T-helper 2 cell treated with Interferon-gamma antibody and Interleukin-4, amounts not matched to agents 5 μg/mL and 100 μg/mL, for 36 hours (primary cell): ENCODE results near the gene ARHGAP45.

Experiments used
- DNase-seq: peaks from one replicate; pipeline ENCODE4 v3.0.0; 2021; ENCODE audit warnings: low spot score
- H3K27ac Mint-ChIP-seq: one replicate; pipeline ENCODE4 v1.8.0; 2021; ENCODE audit warnings: mild to moderate bottlenecking, mixed read lengths
- H3K27me3 Mint-ChIP-seq: one replicate; pipeline ENCODE4 v1.8.0; 2021; ENCODE audit warnings: low read depth, mixed read lengths
- H3K36me3 Mint-ChIP-seq: one replicate; pipeline ENCODE4 v1.8.0; 2021; ENCODE audit warnings: low read depth, mixed read lengths
- H3K4me1 Mint-ChIP-seq: one replicate; pipeline ENCODE4 v1.8.0; 2021; ENCODE audit warnings: low read depth, mixed read lengths
- H3K4me3 Mint-ChIP-seq: one replicate; pipeline ENCODE4 v1.8.0; 2022; ENCODE audit warnings: mild to moderate bottlenecking, moderate library complexity, mixed read lengths
- H3K9me3 Mint-ChIP-seq: one replicate; pipeline ENCODE4 v1.8.0; 2021; ENCODE audit warnings: mixed read lengths

ARHGAP45 gene

DNA sequence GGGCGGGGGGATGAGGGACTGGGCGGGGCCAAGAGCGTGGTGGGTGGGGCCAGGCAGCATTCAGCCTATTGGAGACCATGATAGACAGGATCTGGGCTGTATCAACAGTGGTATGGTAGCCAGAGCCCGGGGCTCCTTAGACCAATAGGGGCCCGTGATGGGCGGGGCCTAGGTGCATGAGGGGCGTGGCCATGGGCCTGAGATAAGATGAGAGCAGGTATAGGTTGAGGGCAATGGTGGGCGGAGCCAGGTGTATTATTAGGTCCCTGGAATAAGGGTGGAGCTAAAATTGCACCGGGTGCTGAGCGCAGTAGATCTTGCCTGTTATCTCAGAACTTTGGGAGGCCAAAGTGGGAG, 21.7 kb upstream of the ARHGAP45 start:
- H3K27me3 Mint-ChIP-seq = no peaks in the 10 kb centered on the region
- H3K36me3 Mint-ChIP-seq = peaks cover 13% of the 10 kb centered on the region
- H3K27ac Mint-ChIP-seq = no peak overlapping the region
- H3K4me1 Mint-ChIP-seq = peaks cover 6% of the 10 kb centered on the region
- DNase-seq = peak; percentile 45
- H3K9me3 Mint-ChIP-seq = no peaks in the 10 kb centered on the region
- no peak overlapping the region for H3K4me3 Mint-ChIP-seq

DNA sequence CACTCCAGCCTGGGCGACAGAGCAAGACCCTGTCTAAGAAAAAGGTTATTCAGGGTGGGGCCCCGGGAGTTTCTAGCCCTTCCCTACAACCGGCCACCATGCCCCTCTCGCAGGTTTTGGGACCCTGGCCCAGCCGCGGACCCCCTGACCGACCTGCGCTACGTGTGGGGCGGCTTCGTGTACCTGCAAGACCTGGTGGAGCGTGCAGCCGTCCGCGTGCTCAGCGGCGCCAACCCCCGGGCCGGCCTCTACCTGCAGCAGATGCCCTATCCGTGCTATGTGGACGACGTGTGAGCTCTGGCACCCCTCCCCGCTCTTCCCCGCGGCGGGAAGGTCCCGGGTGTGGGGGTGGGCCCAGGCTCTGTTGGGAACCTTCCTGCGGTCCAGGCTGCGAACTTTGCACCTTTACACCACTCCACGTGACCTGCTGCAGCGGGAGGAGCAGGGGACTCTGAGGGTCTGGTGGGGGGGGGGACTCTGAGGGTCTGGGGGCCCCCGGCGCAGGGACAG, 20.8 kb upstream of the ARHGAP45 start:
- no peak for DNase-seq
- no peak overlapping the region for H3K4me3 Mint-ChIP-seq
- peaks cover under 1% of the 10 kb centered on the region for H3K4me1 Mint-ChIP-seq
- H3K27ac Mint-ChIP-seq = no peak overlapping the region
- no peaks in the 10 kb centered on the region for H3K27me3 Mint-ChIP-seq
- no peaks in the 10 kb centered on the region for H3K9me3 Mint-ChIP-seq
- H3K36me3 Mint-ChIP-seq = peaks cover 13% of the 10 kb centered on the region

DNA sequence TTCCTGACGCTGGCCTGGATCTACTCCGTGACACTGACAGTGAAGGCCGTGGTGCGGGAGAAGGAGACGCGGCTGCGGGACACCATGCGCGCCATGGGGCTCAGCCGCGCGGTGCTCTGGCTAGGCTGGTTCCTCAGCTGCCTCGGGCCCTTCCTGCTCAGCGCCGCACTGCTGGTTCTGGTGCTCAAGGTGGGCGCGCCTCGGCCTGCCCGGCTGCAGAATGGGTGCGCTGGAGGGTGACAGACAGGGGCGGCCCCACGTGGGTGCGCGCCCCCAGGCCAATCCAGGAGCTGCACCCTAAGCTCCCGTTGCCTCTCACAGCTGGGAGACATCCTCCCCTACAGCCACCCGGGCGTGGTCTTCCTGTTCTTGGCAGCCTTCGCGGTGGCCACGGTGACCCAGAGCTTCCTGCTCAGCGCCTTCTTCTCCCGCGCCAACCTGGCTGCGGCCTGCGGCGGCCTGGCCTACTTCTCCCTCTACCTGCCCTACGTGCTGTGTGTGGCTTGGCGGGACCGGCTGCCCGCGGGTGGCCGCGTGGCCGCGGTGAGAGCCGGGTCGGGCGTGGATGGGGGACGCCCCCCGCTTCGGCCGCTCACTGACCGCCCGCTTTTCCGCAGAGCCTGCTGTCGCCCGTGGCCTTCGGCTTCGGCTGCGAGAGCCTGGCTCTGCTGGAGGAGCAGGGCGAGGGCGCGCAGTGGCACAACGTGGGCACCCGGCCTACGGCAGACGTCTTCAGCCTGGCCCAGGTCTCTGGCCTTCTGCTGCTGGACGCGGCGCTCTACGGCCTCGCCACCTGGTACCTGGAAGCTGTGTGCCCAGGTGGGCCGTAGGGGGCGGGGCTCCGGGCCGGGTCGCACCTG, 19.9 kb upstream of the ARHGAP45 start:
- no peaks in the 10 kb centered on the region for H3K9me3 Mint-ChIP-seq
- no peaks in the 10 kb centered on the region for H3K4me1 Mint-ChIP-seq
- H3K36me3 Mint-ChIP-seq = peaks cover 13% of the 10 kb centered on the region
- no peak for DNase-seq
- H3K4me3 Mint-ChIP-seq = no peak overlapping the region
- H3K27ac Mint-ChIP-seq = no peak overlapping the region
- no peaks in the 10 kb centered on the region for H3K27me3 Mint-ChIP-seq

DNA sequence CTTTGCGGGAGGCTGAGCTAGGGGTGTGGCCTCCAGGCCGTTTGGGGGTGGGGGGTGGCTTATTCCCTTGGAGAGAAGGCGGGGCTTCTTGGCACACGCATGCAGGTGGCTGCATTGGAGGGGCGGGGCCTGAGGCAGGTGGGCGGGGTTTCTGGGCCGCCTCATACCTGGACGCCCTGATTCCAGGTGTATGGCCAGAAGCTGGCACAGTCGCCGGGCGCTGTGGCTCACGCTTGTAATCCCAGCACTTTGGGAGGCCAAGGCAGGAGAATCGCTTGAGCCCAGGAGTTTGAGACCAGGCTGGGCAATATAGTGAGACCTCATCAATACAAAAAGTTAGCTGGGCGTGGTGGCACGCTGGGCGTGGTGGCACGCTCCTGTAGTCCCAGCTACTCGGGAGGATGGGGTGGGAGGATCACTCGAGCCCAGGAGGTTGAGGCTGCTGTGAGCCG, 19.2 kb upstream of the ARHGAP45 start:
- H3K27me3 Mint-ChIP-seq = no peaks in the 10 kb centered on the region
- no peak for DNase-seq
- peaks cover 13% of the 10 kb centered on the region for H3K36me3 Mint-ChIP-seq
- no peaks in the 10 kb centered on the region for H3K9me3 Mint-ChIP-seq
- no peak overlapping the region for H3K27ac Mint-ChIP-seq
- no peak overlapping the region for H3K4me3 Mint-ChIP-seq
- H3K4me1 Mint-ChIP-seq = peaks cover 2% of the 10 kb centered on the region

DNA sequence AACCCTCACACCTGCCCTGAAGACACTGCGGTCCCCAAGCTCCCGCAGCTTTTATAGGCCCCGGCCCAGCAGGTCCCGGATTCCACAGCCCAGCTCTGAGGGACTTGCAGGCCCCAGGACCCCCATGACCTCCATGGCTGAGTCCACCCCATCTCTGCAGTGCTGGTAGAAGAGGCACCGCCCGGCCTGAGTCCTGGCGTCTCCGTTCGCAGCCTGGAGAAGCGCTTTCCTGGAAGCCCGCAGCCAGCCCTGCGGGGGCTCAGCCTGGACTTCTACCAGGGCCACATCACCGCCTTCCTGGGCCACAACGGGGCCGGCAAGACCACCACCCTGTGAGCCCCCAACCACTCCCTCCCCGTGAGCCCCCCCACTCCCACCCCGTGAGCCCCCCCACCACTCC, 17.9 kb upstream of the ARHGAP45 start:
- Mint-ChIP-seq H3K27ac (no peak overlapping the region), H3K27me3 (no peaks in the 10 kb centered on the region), H3K4me3 (no peak overlapping the region), H3K4me1 (peaks cover 3% of the 10 kb centered on the region), H3K36me3 (peaks cover 8% of the 10 kb centered on the region), H3K9me3 (no peaks in the 10 kb centered on the region)
- DNase-seq = no peak

DNA sequence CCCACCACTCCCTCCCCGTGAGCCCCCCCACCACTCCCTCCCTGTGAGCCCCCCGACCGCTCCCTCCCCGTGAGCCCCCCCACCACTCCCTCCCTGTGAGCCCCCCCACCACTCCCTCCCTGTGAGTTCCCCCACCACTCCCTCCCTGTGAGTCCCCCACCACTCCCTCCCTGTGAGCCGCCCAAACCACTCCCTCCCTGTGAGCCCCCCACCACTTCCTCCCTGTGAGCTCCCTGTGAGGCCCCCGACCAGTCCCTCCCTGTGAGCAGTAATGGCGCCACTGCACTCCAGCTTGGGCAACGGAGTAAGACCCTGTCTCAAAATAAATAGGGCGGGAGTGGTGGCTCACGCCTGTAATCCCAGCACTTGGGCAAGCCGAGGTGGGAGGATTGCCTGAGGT, 17.2 kb upstream of the ARHGAP45 start:
- no peak for DNase-seq
- Mint-ChIP-seq H3K27me3 (no peaks in the 10 kb centered on the region), H3K36me3 (peaks cover 3% of the 10 kb centered on the region), H3K27ac (no peak overlapping the region), H3K9me3 (no peaks in the 10 kb centered on the region), H3K4me1 (peaks cover 3% of the 10 kb centered on the region), H3K4me3 (no peak overlapping the region)

DNA sequence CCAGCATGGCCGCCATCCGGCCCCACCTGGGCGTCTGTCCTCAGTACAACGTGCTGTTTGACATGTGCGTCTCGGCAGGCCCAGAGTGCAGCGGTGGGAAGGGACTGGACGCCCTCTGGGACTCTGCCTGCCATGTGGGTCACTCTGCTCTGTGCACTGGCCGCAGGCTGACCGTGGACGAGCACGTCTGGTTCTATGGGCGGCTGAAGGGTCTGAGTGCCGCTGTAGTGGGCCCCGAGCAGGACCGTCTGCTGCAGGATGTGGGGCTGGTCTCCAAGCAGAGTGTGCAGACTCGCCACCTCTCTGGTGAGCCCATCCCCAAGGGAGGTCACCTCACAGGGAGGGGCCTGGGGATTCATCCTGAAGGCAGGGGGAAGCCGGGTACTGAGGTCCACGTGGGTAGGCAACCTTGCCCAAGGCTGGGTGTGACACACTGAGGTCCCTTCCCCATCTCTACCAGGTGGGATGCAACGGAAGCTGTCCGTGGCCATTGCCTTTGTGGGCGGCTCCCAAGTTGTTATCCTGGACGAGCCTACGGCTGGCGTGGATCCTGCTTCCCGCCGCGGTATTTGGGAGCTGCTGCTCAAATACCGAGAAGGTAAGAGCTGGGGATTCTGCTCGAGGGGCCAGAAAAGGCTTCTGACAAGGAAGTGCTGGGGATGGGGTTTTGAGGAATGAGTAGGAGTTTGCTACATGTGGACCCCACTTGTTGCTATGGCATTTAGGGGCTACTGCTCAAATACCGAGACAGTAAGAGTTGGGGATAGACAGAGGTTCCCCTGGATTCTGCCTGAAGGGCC, 15.8 kb upstream of the ARHGAP45 start:
- DNase-seq = no peak
- no peaks in the 10 kb centered on the region for H3K27me3 Mint-ChIP-seq
- H3K27ac Mint-ChIP-seq = no peak overlapping the region
- no peaks in the 10 kb centered on the region for H3K9me3 Mint-ChIP-seq
- H3K4me1 Mint-ChIP-seq = peaks cover 3% of the 10 kb centered on the region
- H3K4me3 Mint-ChIP-seq = no peak overlapping the region
- peaks cover under 1% of the 10 kb centered on the region for H3K36me3 Mint-ChIP-seq

DNA sequence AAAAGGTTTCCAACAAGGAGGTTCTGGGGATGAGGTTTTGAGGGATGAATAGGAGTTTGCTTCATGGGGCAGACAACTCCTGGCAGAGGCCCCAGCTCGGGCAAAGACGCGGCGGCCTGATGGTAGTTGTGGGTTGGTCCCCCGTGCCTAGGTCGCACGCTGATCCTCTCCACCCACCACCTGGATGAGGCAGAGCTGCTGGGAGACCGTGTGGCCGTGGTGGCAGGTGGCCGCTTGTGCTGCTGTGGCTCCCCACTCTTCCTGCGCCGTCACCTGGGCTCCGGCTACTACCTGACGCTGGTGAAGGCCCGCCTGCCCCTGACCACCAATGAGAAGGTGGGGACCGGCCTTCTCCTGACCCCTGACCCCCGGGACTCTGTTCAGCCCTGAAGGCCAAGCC, 15.2 kb upstream of the ARHGAP45 start:
- H3K36me3 Mint-ChIP-seq = peaks cover 7% of the 10 kb centered on the region
- H3K27me3 Mint-ChIP-seq = no peaks in the 10 kb centered on the region
- no peak overlapping the region for H3K27ac Mint-ChIP-seq
- H3K4me3 Mint-ChIP-seq = no peak overlapping the region
- H3K4me1 Mint-ChIP-seq = peaks cover 3% of the 10 kb centered on the region
- DNase-seq = no peak
- H3K9me3 Mint-ChIP-seq = no peaks in the 10 kb centered on the region

DNA sequence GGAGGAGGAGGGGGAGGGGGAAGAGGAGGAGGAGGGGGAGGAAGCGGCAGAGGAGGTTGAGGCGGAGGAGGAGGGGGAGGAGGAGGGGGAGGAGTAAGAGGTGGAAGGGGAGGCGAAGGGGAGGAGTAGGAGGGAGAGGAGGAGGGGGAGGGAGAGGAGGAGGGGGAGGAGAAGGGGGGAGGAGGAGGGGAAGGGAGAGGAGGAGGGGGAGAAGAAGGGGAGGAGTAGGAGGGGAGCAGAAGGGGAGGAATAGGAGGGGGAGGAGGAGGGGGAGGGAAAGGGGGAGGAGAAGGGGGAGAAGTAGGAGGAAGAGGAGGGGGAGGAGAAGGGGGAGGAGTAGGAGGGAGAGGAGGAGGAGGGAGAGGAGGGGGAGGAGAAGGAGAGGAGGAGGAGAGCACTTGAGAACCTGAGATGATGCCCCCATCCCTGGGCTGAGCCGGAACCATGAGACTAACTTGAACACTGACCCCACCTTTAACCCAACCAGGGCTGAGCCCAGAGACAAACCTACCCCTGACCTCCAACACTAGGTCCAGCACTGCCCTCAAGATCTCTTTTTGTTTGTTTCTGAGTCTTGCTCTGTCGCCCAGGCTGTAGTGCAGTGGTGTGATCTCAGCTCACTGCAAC, 14.5 kb upstream of the ARHGAP45 start:
- H3K4me1 Mint-ChIP-seq = peaks cover 6% of the 10 kb centered on the region
- no peak overlapping the region for H3K27ac Mint-ChIP-seq
- DNase-seq = no peak
- no peaks in the 10 kb centered on the region for H3K27me3 Mint-ChIP-seq
- H3K4me3 Mint-ChIP-seq = no peak overlapping the region
- no peaks in the 10 kb centered on the region for H3K9me3 Mint-ChIP-seq
- H3K36me3 Mint-ChIP-seq = peaks cover 9% of the 10 kb centered on the region

DNA sequence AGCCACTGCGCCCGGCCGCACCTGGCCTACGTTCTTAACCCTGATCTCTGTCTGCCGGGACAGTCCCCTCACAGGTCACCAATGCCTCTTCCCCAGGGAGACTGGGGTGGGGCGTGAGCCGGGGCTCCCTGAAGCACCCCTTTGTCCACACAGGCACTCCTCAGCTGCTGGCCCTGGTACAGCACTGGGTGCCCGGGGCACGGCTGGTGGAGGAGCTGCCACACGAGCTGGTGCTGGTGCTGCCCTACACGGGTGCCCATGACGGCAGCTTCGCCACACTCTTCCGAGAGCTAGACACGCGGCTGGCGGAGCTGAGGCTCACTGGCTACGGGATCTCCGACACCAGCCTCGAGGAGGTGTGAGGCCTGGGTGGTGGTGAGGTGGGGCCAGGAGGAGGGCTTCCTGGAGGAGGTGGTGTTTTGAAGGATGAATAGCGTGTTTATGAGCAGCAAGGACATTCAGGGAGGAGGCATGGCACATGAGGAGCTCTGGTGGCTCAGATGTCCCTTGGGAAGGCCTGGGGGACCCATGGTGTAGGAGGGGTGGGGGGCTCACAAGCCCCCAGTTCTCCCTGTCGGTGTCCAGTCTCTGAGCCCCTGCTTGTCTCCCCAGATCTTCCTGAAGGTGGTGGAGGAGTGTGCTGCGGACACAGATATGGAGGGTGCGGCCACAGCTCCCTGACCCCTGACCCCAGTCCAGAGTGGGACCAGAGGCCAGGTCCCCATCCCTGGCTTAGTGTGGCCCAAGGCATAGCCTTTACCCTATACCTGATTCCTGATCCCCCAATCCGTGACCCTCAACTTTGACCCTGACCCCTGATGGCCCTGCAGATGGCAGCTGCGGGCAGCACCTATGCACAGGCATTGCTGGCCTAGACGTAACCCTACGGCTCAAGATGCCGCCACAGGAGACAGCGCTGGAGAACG, 13.5 kb upstream of the ARHGAP45 start:
- Mint-ChIP-seq H3K27me3 (no peaks in the 10 kb centered on the region), H3K27ac (no peak overlapping the region), H3K36me3 (peaks cover 10% of the 10 kb centered on the region), H3K4me1 (peaks cover 12% of the 10 kb centered on the region), H3K9me3 (no peaks in the 10 kb centered on the region), H3K4me3 (no peak overlapping the region)
- DNase-seq = no peak

DNA sequence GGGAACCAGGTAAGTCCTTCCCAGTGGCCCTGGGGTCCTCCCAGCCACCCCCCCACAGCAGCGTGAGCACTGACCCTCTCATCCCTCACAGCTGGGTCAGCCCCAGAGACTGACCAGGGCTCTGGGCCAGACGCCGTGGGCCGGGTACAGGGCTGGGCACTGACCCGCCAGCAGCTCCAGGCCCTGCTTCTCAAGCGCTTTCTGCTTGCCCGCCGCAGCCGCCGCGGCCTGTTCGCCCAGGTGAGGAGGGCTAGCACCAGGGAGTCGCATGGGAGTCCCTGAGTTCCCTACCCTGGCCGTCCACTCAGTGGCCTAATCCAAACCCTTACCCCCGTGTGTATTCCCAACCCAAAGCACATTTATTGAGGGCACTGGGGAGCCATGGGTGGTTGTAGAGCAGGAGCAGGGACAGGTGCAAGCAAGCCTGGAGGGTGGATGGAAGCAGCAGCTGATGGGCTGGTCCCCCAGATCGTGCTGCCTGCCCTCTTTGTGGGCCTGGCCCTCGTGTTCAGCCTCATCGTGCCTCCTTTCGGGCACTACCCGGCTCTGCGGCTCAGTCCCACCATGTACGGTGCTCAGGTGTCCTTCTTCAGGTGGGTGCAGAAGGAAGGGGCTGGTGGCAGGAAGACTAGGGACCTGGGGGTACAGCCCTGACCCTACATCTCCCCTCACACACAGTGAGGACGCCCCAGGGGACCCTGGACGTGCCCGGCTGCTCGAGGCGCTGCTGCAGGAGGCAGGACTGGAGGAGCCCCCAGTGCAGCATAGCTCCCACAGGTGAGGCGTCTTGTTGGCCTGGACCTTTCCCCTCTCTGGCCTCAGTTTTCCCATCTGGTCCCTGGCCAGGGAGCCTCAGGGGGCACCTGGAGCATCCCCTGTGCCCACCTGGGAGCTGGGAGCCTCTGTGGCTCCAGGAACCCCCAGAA, 12.6 kb upstream of the ARHGAP45 start:
- peaks cover 10% of the 10 kb centered on the region for H3K36me3 Mint-ChIP-seq
- no peak overlapping the region for H3K27ac Mint-ChIP-seq
- no peaks in the 10 kb centered on the region for H3K9me3 Mint-ChIP-seq
- no peak for DNase-seq
- H3K27me3 Mint-ChIP-seq = no peaks in the 10 kb centered on the region
- H3K4me1 Mint-ChIP-seq = peaks cover 12% of the 10 kb centered on the region
- no peak overlapping the region for H3K4me3 Mint-ChIP-seq

DNA sequence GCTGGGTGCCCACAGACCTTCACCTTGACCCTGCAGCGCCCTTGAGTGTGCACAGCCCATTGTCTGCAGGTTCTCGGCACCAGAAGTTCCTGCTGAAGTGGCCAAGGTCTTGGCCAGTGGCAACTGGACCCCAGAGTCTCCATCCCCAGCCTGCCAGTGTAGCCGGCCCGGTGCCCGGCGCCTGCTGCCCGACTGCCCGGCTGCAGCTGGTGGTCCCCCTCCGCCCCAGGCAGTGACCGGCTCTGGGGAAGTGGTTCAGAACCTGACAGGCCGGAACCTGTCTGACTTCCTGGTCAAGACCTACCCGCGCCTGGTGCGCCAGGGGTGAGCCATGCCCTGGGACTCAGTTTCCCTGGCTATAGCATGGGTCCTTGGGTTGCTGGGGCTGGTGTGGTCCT, 11.9 kb upstream of the ARHGAP45 start:
- peaks cover 12% of the 10 kb centered on the region for H3K4me1 Mint-ChIP-seq
- H3K27me3 Mint-ChIP-seq = no peaks in the 10 kb centered on the region
- no peak for DNase-seq
- peaks cover 10% of the 10 kb centered on the region for H3K36me3 Mint-ChIP-seq
- no peak overlapping the region for H3K4me3 Mint-ChIP-seq
- no peaks in the 10 kb centered on the region for H3K9me3 Mint-ChIP-seq
- no peak overlapping the region for H3K27ac Mint-ChIP-seq
